ENCODE results near the gene BRPF3.

GRCh38 chr6:36217946-36218345, 21.4 kb downstream of the BRPF3 start:
- TF ChIP-seq, protein P1, sequence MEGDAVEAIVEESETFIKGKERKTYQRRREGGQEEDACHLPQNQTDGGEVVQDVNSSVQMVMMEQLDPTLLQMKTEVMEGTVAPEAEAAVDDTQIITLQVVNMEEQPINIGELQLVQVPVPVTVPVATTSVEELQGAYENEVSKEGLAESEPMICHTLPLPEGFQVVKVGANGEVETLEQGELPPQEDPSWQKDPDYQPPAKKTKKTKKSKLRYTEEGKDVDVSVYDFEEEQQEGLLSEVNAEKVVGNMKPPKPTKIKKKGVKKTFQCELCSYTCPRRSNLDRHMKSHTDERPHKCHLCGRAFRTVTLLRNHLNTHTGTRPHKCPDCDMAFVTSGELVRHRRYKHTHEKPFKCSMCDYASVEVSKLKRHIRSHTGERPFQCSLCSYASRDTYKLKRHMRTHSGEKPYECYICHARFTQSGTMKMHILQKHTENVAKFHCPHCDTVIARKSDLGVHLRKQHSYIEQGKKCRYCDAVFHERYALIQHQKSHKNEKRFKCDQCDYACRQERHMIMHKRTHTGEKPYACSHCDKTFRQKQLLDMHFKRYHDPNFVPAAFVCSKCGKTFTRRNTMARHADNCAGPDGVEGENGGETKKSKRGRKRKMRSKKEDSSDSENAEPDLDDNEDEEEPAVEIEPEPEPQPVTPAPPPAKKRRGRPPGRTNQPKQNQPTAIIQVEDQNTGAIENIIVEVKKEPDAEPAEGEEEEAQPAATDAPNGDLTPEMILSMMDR (IDR thresholded peaks at IDR 0.05): no peak
- TF ChIP-seq POLR2A (IDR thresholded peaks at IDR 0.05): no peak
